ENCODE data around the gene CTAG2. TPM values are rescaled to one million over a fixed set of nuclear protein-coding genes. Genes with fewer than 3 reads are reported as not detected.

CTAG2 gene
- total RNA-seq, 1 experiment from 2014 or later = not detected

Other genes with a start within 250 kb of the CTAG2 start
- 16.2 to 21.6 TPM (median 21.2 TPM) in 3 replicates for gene DNASE1L1, start 244.3 kb downstream of the CTAG2 start, total RNA-seq (2021)
- 43.5 to 48.6 TPM (median 44.5 TPM) in 3 replicates for gene TAFAZZIN, start 242.0 kb downstream of the CTAG2 start, total RNA-seq (2021)
- gene ATP6AP1, start 224.9 kb downstream of the CTAG2 start, total RNA-seq (2021) = 43.9 to 46.0 TPM (median 44.8 TPM) in 3 replicates
- 106 to 108 TPM (median 108 TPM) in 3 replicates for gene GDI1, start 216.4 kb downstream of the CTAG2 start, total RNA-seq (2021)
- 50.2 to 51.8 TPM (median 51.1 TPM) in 3 replicates for gene FAM50A, start 209.4 kb downstream of the CTAG2 start, total RNA-seq (2021)
- gene PLXNA3, start 195.3 kb downstream of the CTAG2 start, total RNA-seq (2021) = 26.6 to 33.1 TPM (median 31.4 TPM) in 3 replicates
- 46.1 to 52.1 TPM (median 50.2 TPM) in 3 replicates for gene LAGE3, start 174.3 kb downstream of the CTAG2 start, total RNA-seq (2021)
- gene UBL4A, start 167.0 kb downstream of the CTAG2 start, total RNA-seq (2021) = 34.0 to 34.7 TPM (median 34.1 TPM) in 3 replicates
- gene SLC10A3, start 162.9 kb downstream of the CTAG2 start, total RNA-seq (2021) = 8.7 to 9.8 TPM (median 9.6 TPM) in 3 replicates
- 23.5 to 26.5 TPM (median 25.0 TPM) in 3 replicates for gene FAM3A, start 137.3 kb downstream of the CTAG2 start, total RNA-seq (2021)
- 64.7 to 72.8 TPM (median 66.0 TPM) in 3 replicates for gene G6PD, start 106.7 kb downstream of the CTAG2 start, total RNA-seq (2021)
- gene IKBKG, start 106.0 kb downstream of the CTAG2 start, total RNA-seq (2021) = 20.0 to 29.1 TPM (median 22.1 TPM) in 3 replicates
- not detected in 3 replicates for gene CTAG1A, start 68.4 kb downstream of the CTAG2 start, total RNA-seq (2021)
- gene CTAG1B, start 34.3 kb downstream of the CTAG2 start, total RNA-seq (2021) = not detected in 3 replicates
- 0.66 to 1.0 TPM (median 0.72 TPM) in 3 replicates for gene GAB3, start 97.5 kb upstream of the CTAG2 start, total RNA-seq (2021)
- gene DKC1, start 109.3 kb upstream of the CTAG2 start, total RNA-seq (2021) = 108 to 123 TPM (median 112 TPM) in 3 replicates
- gene MPP1, start 151.9 kb upstream of the CTAG2 start, total RNA-seq (2021) = 14.3 to 15.8 TPM (median 14.7 TPM) in 3 replicates
- not detected in 3 replicates for gene SMIM9, start 181.1 kb upstream of the CTAG2 start, total RNA-seq (2021)
- 26.8 to 30.2 TPM (median 28.7 TPM) in 3 replicates for gene F8A1, start 232.8 kb upstream of the CTAG2 start, total RNA-seq (2021)